ENCODE results near the gene FMN1.
A peak's percentile ranks its signal among the peaks of the same experiment; 100 is the strongest.

FMN1 gene

GRCh38 chr15:32723171-32723948, 471.2 kb downstream of the FMN1 start:
- no peak for DNase-seq
- no peak for TF ChIP-seq CTCF (IDR thresholded peaks at IDR 0.05; ENCODE audit: low read depth, low read length)
- H3K27me3 ChIP-seq (ENCODE audit: insufficient read depth, low read depth, severe bottlenecking): peaks cover 13% of the 10 kb centered on the region
- H3K27ac ChIP-seq: no peak overlapping the region
- no peak overlapping the region for H3K4me3 ChIP-seq (ENCODE audit: low read depth, low read length)
- no peaks in the 10 kb centered on the region for H3K9me3 ChIP-seq (ENCODE audit: severe bottlenecking)
- no peaks in the 10 kb centered on the region for H3K36me3 ChIP-seq

GRCh38 chr15:32722136-32722535, 472.4 kb downstream of the FMN1 start:
- Histone ChIP-seq H3K27me3 (ENCODE audit: insufficient read depth, low read depth, severe bottlenecking) (peaks cover 23% of the 10 kb centered on the region), H3K4me3 (ENCODE audit: low read depth, low read length) (no peak overlapping the region), H3K27ac (no peak overlapping the region), H3K36me3 (no peaks in the 10 kb centered on the region), H3K9me3 (ENCODE audit: severe bottlenecking) (no peaks in the 10 kb centered on the region)
- no peak for TF ChIP-seq CTCF (IDR thresholded peaks at IDR 0.05; ENCODE audit: low read depth, low read length)
- no peak for DNase-seq

GRCh38 chr15:32721596-32721995, 472.9 kb downstream of the FMN1 start:
- H3K4me3 ChIP-seq (ENCODE audit: low read depth, low read length): no peak overlapping the region
- DNase-seq: no peak
- no peaks in the 10 kb centered on the region for H3K36me3 ChIP-seq
- peaks cover 24% of the 10 kb centered on the region for H3K27me3 ChIP-seq (ENCODE audit: insufficient read depth, low read depth, severe bottlenecking)
- no peak for TF ChIP-seq CTCF (IDR thresholded peaks at IDR 0.05; ENCODE audit: low read depth, low read length)
- H3K27ac ChIP-seq: no peak overlapping the region
- peaks cover 5% of the 10 kb centered on the region for H3K9me3 ChIP-seq (ENCODE audit: severe bottlenecking)

- DNase-seq: peak; percentile 14
- TF ChIP-seq CTCF (IDR thresholded peaks at IDR 0.05; ENCODE audit: low read depth, low read length): no peak
- Histone ChIP-seq H3K27ac (no peak overlapping the region), H3K4me3 (ENCODE audit: low read depth, low read length) (peak overlapping the region; percentile 55), H3K36me3 (no peaks in the 10 kb centered on the region), H3K27me3 (ENCODE audit: insufficient read depth, low read depth, severe bottlenecking) (peaks cover 24% of the 10 kb centered on the region), H3K9me3 (ENCODE audit: severe bottlenecking) (peaks cover 5% of the 10 kb centered on the region)
These were observed 475.4 kb downstream of the FMN1 start for GRCh38 chr15:32718821-32719716.

- no peak for TF ChIP-seq CTCF (IDR thresholded peaks at IDR 0.05; ENCODE audit: low read depth, low read length)
- peak; percentile 16 for DNase-seq
- Histone ChIP-seq H3K36me3 (no peaks in the 10 kb centered on the region), H3K4me3 (ENCODE audit: low read depth, low read length) (peak overlapping the region; percentile 55), H3K27ac (no peak overlapping the region), H3K9me3 (ENCODE audit: severe bottlenecking) (peaks cover 5% of the 10 kb centered on the region), H3K27me3 (ENCODE audit: insufficient read depth, low read depth, severe bottlenecking) (peaks cover 24% of the 10 kb centered on the region)
These were observed 476.2 kb downstream of the FMN1 start for GRCh38 chr15:32718227-32718820.

Measured in WERI-Rb-1 (cell line).